Measurements from ENCODE around the gene PELI2. TPM values are rescaled to one million over a fixed set of nuclear protein-coding genes. Genes with fewer than 3 reads are reported as not detected.

PELI2 gene
- total RNA-seq, 2 donors from 2014 or later: 22.2 to 28.3 TPM

DNA sequence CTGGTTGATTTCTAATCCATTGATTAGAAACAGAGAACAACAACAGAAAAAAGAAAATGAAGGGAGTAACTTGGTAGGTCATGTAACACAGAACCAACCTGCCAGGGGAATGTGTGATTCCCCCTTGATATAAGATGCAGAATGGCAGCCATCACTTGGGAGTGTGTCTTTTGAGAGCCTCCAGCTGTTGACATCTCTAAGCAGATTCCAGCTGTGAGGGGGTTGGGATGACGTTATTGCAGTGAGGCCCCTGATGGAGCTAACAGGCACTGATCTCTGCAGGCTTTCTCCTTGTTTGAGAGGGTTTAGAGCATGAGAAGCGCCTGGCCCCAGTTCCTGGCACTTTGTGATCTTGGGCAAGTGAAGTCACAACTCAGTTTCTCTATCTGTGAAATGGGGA is 124.9 kb downstream of the PELI2 start:
- H3K9me3 ChIP-seq: no peaks in the 10 kb centered on the region
- TF ChIP-seq, protein P1, sequence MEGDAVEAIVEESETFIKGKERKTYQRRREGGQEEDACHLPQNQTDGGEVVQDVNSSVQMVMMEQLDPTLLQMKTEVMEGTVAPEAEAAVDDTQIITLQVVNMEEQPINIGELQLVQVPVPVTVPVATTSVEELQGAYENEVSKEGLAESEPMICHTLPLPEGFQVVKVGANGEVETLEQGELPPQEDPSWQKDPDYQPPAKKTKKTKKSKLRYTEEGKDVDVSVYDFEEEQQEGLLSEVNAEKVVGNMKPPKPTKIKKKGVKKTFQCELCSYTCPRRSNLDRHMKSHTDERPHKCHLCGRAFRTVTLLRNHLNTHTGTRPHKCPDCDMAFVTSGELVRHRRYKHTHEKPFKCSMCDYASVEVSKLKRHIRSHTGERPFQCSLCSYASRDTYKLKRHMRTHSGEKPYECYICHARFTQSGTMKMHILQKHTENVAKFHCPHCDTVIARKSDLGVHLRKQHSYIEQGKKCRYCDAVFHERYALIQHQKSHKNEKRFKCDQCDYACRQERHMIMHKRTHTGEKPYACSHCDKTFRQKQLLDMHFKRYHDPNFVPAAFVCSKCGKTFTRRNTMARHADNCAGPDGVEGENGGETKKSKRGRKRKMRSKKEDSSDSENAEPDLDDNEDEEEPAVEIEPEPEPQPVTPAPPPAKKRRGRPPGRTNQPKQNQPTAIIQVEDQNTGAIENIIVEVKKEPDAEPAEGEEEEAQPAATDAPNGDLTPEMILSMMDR (IDR thresholded peaks at IDR 0.05): no peak
- H3K4me1 ChIP-seq (ENCODE audit: control insufficient read depth in 1 of 2, low read depth in 2 of 2): peaks cover 0 to 6% of the 10 kb centered on the region in 2 donors
- ATAC-seq (ENCODE audit: insufficient number of reproducible peaks, low FRiP score, low read depth): no peak
- no peak for DNase-seq (ENCODE audit: low spot score)
- no peaks in the 10 kb centered on the region for H3K27me3 ChIP-seq (replicated peaks; ENCODE audit: insufficient read depth)
- no peak overlapping the region for H3K27ac ChIP-seq
- H3K4me3 ChIP-seq: no peak overlapping the region
- H3K36me3 ChIP-seq: no peaks in the 10 kb centered on the region

DNA sequence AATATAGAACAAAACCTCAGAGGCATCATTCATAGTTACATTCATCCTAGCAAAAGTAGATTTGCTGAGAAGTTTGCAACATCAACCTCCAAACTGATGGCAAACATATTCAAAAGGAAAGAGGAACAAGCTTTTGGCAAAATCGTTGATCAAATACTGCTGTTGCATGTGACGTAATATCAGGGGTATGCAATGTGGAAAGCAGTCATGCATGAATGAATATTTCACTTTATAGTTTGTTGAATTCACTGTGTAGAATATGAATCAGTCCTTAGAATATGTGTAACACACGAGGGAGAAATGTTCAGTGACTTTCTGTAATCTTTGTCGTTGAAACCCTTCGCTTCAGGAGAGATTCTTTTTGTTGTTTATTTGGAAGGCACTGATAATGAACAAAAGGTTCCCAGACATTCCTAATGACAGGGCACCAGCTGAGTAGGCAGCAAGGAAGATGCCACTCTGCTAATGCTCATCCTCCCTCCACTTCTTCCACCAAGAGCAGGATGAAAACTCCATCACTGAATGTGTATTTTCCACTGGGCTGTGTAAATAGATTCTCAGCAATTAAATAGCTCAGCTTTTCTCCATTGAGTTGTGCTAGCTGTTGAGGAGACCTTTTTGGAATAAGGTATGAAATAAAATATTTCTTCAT is 126.1 kb downstream of the PELI2 start:
- DNase-seq (ENCODE audit: low spot score): no peak
- TF ChIP-seq, protein P1 (IDR thresholded peaks at IDR 0.05): no peak
- Histone ChIP-seq H3K27ac (no peak overlapping the region), H3K36me3 (no peaks in the 10 kb centered on the region), H3K4me1 (ENCODE audit: control insufficient read depth in 1 of 2, low read depth in 2 of 2) (peaks cover 0 to 6% of the 10 kb centered on the region in 2 donors), H3K9me3 (no peaks in the 10 kb centered on the region), H3K4me3 (no peak overlapping the region), H3K27me3 (replicated peaks; ENCODE audit: insufficient read depth) (no peaks in the 10 kb centered on the region)
- ATAC-seq (ENCODE audit: insufficient number of reproducible peaks, low FRiP score, low read depth): no peak

DNA sequence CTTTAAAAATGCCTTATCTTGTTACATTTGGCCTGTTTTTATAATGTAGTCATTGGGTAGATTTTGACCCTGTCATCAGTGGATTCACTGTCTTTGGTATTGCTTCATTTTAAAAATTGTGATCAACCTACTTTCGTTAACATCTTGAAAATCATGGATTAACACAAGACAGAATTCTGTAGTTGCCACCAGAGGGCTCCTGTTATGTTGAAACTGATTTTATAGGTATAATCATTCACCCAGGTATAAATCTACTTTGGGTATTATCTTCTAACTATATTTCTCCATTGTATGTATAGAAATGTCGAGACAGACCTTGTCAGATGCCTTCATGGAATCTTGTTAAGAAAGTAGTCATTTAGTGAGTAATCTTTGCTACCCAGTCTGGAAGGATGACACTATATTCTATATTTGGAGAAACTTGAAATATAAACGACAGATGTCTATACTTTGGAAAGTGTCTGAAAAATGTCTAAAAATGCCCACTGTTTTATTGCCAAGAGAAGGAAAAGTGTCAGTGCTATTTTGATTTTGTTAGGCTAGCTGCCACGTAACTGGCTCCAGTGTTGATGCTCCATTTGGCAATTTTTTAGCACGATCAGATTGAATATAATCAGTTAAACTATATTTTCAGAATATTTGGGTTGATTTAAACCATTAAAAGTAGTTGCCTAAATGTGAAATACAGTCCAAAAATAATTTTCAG is 129.4 kb downstream of the PELI2 start:
- ATAC-seq (ENCODE audit: insufficient number of reproducible peaks, low FRiP score, low read depth) (no peak), DNase-seq (ENCODE audit: low spot score) (no peak)
- peaks cover 0 to 6% of the 10 kb centered on the region in 2 donors for H3K4me1 ChIP-seq (ENCODE audit: control insufficient read depth in 1 of 2, low read depth in 2 of 2)
- TF ChIP-seq, protein P1 (IDR thresholded peaks at IDR 0.05): no peak
- no peak overlapping the region for H3K27ac ChIP-seq
- no peaks in the 10 kb centered on the region for H3K27me3 ChIP-seq (replicated peaks; ENCODE audit: insufficient read depth)
- H3K9me3 ChIP-seq: no peaks in the 10 kb centered on the region
- H3K36me3 ChIP-seq: no peaks in the 10 kb centered on the region
- no peak overlapping the region for H3K4me3 ChIP-seq

DNA sequence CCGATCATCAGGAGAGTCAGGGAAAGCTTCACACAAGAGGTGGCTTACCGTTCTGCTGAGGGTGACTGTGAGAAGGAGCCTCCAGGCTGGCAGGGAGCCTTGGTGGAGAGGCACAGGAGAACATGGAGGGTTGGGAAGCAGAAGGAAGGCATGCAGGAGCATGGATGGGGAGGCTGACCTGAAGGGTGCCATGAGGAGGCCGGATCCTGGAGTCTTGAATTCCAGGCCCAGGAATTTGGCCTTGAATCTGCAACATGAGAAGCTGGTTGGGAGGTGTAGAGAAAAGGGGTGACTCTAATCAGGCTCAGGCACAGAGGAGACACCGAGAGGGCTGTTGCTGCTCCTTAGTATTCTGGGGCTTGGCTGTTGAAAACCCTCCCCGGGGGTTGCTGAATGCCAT is 130.2 kb downstream of the PELI2 start:
- H3K4me1 ChIP-seq (ENCODE audit: control insufficient read depth in 1 of 2, low read depth in 2 of 2): peaks cover 0 to 6% of the 10 kb centered on the region in 2 donors
- no peak overlapping the region for H3K4me3 ChIP-seq
- TF ChIP-seq, protein P1 (IDR thresholded peaks at IDR 0.05): no peak
- no peaks in the 10 kb centered on the region for H3K9me3 ChIP-seq
- no peaks in the 10 kb centered on the region for H3K36me3 ChIP-seq
- H3K27ac ChIP-seq: no peak overlapping the region
- no peak for DNase-seq (ENCODE audit: low spot score)
- H3K27me3 ChIP-seq (replicated peaks; ENCODE audit: insufficient read depth): no peaks in the 10 kb centered on the region
- no peak for ATAC-seq (ENCODE audit: insufficient number of reproducible peaks, low FRiP score, low read depth)

DNA sequence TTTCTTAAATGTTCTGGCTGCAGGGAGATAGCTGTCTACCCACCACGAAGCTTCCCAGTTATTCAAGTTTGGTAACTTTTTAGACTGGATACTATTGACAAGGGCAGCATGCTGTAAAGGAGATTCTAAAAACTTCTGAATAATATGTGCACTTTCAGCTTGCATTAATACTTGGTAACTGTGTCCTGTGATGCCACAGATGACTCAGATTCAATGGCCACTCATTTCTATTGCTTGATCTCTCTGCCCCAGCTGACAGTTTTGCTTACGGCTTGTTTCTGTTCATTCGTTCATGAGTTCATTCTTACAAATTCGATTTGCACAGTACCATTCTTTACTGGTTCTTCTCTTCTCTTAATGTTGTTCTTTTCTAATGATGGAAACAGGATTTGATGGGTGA is 142.8 kb downstream of the PELI2 start:
- ATAC-seq (ENCODE audit: insufficient number of reproducible peaks, low FRiP score, low read depth) (no peak), DNase-seq (ENCODE audit: low spot score) (no peak)
- Histone ChIP-seq H3K27ac (no peak overlapping the region), H3K4me3 (no peak overlapping the region), H3K27me3 (replicated peaks; ENCODE audit: insufficient read depth) (no peaks in the 10 kb centered on the region), H3K36me3 (no peaks in the 10 kb centered on the region), H3K4me1 (ENCODE audit: control insufficient read depth in 1 of 2, low read depth in 2 of 2) (no peaks in the 10 kb centered on the region), H3K9me3 (peaks cover 3% of the 10 kb centered on the region)
- TF ChIP-seq, protein P1 (IDR thresholded peaks at IDR 0.05): no peak

All from thoracic aorta (tissue), 2 donors.